Measurements from ENCODE around the gene DENND4A. TPM values are rescaled to one million over a fixed set of nuclear protein-coding genes. Genes with fewer than 3 reads are reported as not detected.
A peak's percentile ranks its signal among the peaks of the same experiment; 100 is the strongest.

The DENND4A gene
- total and polyA plus RNA-seq, 9 of the 15 experiments (the other 6 are each of a cell fraction or from before 2014, with no cell fraction given) = 6.8 to 32.3 (median 19.9) TPM

- TF ChIP-seq RNF219 (CRISPR knock-in tag; IDR thresholded peaks at IDR 0.05) (no peak), ARID4B (CRISPR knock-in tag; IDR thresholded peaks at IDR 0.05) (peak; percentile 72; the same call in 1 of the 2 replicates), COPS2 (conservative IDR thresholded peaks at IDR 0.05) (no peak), C11orf30 (IDR thresholded peaks at IDR 0.05; ENCODE audit: low read depth) (no peak), ILK (tag; IDR thresholded peaks at IDR 0.05; ENCODE audit: borderline replicate concordance, low read depth) (no peak), NUFIP1 (IDR thresholded peaks at IDR 0.05; ENCODE audit: partially characterized antibody) (no peak), BCL6 (CRISPR knock-in tag; IDR thresholded peaks at IDR 0.05) (no peak), ZNF224 (CRISPR knock-in tag; IDR thresholded peaks at IDR 0.05) (no peak), ZNF778 (CRISPR knock-in tag; IDR thresholded peaks at IDR 0.05) (no peak), ZNF707 (CRISPR knock-in tag; conservative IDR thresholded peaks at IDR 0.05) (no peak), ZFX (CRISPR knock-in tag; IDR thresholded peaks at IDR 0.05) (peak; percentile 69), RBM17 (IDR thresholded peaks at IDR 0.05; ENCODE audit: borderline replicate concordance, low read depth, low read length) (no peak), E2F1 (CRISPR knock-in tag; IDR thresholded peaks at IDR 0.05) (no peak; the same call in 1 of the 2 replicates), E2F5 (CRISPR knock-in tag; IDR thresholded peaks at IDR 0.05) (no peak), BRD4 (IDR thresholded peaks at IDR 0.05) (no peak), ZBTB7A (IDR thresholded peaks at IDR 0.05; ENCODE audit: borderline replicate concordance, control insufficient read depth, low read depth, low read length) (peak; percentile 76; the same call in 1 of the 2 replicates), EP300 (IDR thresholded peaks at IDR 0.05; ENCODE audit: low read length) (no peak), BCOR (IDR thresholded peaks at IDR 0.05) (no peak), ZNF165 (CRISPR knock-in tag; IDR thresholded peaks at IDR 0.05; ENCODE audit: borderline replicate concordance) (no peak), FOS (IDR thresholded peaks at IDR 0.05; ENCODE audit: extremely low read depth, insufficient read length) (no peak), SMARCA5 (IDR thresholded peaks at IDR 0.05) (no peak), RNF2 (IDR thresholded peaks at IDR 0.05) (no peak)
These were observed 557 bp downstream of the DENND4A start (continued) for GRCh38 chr15:65791335-65792137.
